ENCODE data around the gene SELENOM.

GRCh38 chr22:31083923-31084810 is 23.2 kb downstream of the SELENOM start:
- TF ChIP-seq, protein P1, sequence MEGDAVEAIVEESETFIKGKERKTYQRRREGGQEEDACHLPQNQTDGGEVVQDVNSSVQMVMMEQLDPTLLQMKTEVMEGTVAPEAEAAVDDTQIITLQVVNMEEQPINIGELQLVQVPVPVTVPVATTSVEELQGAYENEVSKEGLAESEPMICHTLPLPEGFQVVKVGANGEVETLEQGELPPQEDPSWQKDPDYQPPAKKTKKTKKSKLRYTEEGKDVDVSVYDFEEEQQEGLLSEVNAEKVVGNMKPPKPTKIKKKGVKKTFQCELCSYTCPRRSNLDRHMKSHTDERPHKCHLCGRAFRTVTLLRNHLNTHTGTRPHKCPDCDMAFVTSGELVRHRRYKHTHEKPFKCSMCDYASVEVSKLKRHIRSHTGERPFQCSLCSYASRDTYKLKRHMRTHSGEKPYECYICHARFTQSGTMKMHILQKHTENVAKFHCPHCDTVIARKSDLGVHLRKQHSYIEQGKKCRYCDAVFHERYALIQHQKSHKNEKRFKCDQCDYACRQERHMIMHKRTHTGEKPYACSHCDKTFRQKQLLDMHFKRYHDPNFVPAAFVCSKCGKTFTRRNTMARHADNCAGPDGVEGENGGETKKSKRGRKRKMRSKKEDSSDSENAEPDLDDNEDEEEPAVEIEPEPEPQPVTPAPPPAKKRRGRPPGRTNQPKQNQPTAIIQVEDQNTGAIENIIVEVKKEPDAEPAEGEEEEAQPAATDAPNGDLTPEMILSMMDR (IDR thresholded peaks at IDR 0.05; ENCODE audit: low read length) = no peak
- no peak for TF ChIP-seq EZH2 (IDR thresholded peaks at IDR 0.05; ENCODE audit: borderline replicate concordance, low read length)
